OCI-LY7 (cell line): ENCODE results near the gene DPEP3.
"Not testable (repeated sequence)": the region's sequence is repeated elsewhere in the genome, so short reads cannot be mapped to it uniquely, and the experiment has no call there.

Source experiments
- CTCF ChIP-seq: fragments of 200-600 bp; sonication (generic); conservative IDR thresholded peaks from 2 replicates; pipeline ENCODE4 v1.5.1; 2014; ENCODE audit warnings: mild to moderate bottlenecking, antibody characterized with exemption, low read length, moderate library complexity, mixed read lengths
- EZH2phosphoT487 ChIP-seq: fragments of 200-600 bp; sonication (generic); IDR thresholded peaks from 2 replicates; pipeline ENCODE4 v1.6.1; 2018; ENCODE audit warnings: low read depth, borderline replicate concordance, mild to moderate bottlenecking, mixed run types, antibody characterized with exemption, low read length, moderate library complexity, mixed read lengths

- not testable (repeated sequence) for TF ChIP-seq CTCF, EZH2phosphoT487
Measured at GRCh38 chr16:67972285-67972684, 8.0 kb downstream of the DPEP3 start.
